Neural progenitor cell (in vitro differentiated cells): ENCODE results near the gene SRGAP3.

ENCODE experiments used
- EZH2 ChIP-seq: fragments of 200-600 bp; sonication (generic); IDR thresholded peaks from 2 replicates; pipeline ENCODE4 v1.6.1; 2017; ENCODE audit warnings: antibody characterized with exemption, mild to moderate bottlenecking, moderate library complexity
- EZH2phosphoT487 ChIP-seq: fragments of 200-600 bp; sonication (generic); IDR thresholded peaks from 2 replicates; pipeline ENCODE4 v1.6.1; 2017; ENCODE audit warnings: antibody characterized with exemption
- TF ChIP-seq, protein P1 (sequence below): fragments of 200-600 bp; sonication (generic); IDR thresholded peaks from 2 replicates; pipeline ENCODE4 v1.5.1; 2017; ENCODE audit warnings: antibody characterized with exemption, mild to moderate bottlenecking

DNA sequence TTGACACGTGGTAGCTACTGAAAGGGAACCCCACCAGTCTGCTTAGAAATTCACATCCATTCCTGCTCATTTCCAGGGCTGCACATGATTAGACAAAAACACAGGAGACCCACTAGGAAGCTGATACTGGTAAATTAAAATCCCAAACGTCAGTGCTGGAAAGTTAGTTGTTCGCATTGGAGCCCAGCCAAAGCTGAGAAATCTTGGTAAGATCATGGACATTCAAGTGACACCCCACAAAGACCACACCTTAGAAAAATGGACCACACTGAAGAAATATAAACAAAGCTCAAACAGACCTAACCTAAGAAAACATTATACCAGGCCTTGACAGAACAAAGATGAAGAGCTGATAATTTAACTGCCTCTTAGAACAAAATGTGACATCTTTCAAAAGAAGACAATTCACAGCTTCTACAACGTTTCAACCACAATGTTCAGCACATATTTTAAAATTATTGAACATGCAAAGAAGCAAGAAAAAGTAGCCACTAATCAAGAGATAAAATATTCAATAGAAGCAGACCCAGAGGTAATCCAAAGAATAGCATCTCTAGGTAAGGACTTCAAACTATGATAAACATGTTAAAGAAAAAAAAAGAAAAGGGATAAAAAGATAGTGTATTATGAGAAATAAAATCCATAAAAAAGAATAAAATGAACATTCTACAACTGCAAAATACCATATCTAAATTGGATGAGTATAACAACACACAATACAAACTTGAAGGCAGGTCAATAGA lies 306.5 kb downstream of the SRGAP3 start:
- TF ChIP-seq, protein P1, sequence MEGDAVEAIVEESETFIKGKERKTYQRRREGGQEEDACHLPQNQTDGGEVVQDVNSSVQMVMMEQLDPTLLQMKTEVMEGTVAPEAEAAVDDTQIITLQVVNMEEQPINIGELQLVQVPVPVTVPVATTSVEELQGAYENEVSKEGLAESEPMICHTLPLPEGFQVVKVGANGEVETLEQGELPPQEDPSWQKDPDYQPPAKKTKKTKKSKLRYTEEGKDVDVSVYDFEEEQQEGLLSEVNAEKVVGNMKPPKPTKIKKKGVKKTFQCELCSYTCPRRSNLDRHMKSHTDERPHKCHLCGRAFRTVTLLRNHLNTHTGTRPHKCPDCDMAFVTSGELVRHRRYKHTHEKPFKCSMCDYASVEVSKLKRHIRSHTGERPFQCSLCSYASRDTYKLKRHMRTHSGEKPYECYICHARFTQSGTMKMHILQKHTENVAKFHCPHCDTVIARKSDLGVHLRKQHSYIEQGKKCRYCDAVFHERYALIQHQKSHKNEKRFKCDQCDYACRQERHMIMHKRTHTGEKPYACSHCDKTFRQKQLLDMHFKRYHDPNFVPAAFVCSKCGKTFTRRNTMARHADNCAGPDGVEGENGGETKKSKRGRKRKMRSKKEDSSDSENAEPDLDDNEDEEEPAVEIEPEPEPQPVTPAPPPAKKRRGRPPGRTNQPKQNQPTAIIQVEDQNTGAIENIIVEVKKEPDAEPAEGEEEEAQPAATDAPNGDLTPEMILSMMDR: no peak
- TF ChIP-seq EZH2: no peak
- no peak for TF ChIP-seq EZH2phosphoT487
